Nephron progenitor cell (in vitro differentiated cells): ENCODE measurements around the gene INSYN1.

ENCODE experiments used
- DNase-seq: peaks from one replicate; pipeline ENCODE4 v3.0.0; 2021
- H3K27ac Mint-ChIP-seq: 2 replicates; pipeline ENCODE4 v1.8.0; 2021; ENCODE audit warnings: mild to moderate bottlenecking, moderate library complexity, mixed read lengths
- H3K27me3 Mint-ChIP-seq: 2 replicates; pipeline ENCODE4 v1.8.0; 2021; ENCODE audit warnings: mild to moderate bottlenecking, low read depth, mixed read lengths; ENCODE audit not compliant: poor library complexity
- H3K36me3 Mint-ChIP-seq: 2 replicates; pipeline ENCODE4 v1.8.0; 2021; ENCODE audit warnings: low read depth, mixed read lengths
- H3K4me1 Mint-ChIP-seq: 2 replicates; pipeline ENCODE4 v1.8.0; 2021; ENCODE audit warnings: mixed read lengths
- H3K4me3 Mint-ChIP-seq: 2 replicates; pipeline ENCODE4 v1.8.0; 2021; ENCODE audit warnings: mild to moderate bottlenecking, moderate library complexity, mixed read lengths
- H3K9me3 Mint-ChIP-seq: 2 replicates; pipeline ENCODE4 v1.8.0; 2021; ENCODE audit warnings: mild to moderate bottlenecking, moderate library complexity, mixed read lengths
- TF ChIP-seq, protein P1 (sequence below): fragments of 200-600 bp; sonication (generic); IDR thresholded peaks from 2 replicates; pipeline ENCODE4 v1.5.0; 2021; ENCODE audit warnings: antibody characterized with exemption

The INSYN1 gene

DNA sequence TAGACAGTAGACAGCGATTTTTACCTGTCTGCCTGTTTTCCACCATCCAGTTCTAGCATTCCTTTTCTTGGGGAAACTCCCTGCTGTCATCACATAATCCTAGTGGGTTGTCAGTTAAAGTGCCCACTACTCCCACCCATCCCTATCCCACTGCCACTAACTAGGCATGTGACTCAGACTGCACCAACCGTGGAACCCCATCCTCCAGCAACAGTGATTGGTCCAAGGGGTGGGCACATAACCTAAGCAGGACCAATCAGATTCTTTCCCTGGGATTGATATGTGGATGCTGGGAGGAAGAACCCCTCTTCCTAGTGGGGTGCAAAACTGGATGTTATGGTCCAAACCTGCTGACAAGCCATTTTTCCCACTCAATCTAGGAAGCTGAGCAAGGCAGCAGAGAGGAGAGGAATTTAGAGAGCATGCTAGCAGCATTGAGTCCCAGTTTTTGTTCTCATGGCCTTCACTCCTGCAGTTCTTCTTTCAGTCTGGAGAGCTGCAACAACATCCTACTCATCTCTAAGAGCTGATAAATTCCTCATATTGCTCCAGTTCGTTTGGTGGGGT lies 3.9 kb upstream of the INSYN1 start:
- TF ChIP-seq, protein P1, sequence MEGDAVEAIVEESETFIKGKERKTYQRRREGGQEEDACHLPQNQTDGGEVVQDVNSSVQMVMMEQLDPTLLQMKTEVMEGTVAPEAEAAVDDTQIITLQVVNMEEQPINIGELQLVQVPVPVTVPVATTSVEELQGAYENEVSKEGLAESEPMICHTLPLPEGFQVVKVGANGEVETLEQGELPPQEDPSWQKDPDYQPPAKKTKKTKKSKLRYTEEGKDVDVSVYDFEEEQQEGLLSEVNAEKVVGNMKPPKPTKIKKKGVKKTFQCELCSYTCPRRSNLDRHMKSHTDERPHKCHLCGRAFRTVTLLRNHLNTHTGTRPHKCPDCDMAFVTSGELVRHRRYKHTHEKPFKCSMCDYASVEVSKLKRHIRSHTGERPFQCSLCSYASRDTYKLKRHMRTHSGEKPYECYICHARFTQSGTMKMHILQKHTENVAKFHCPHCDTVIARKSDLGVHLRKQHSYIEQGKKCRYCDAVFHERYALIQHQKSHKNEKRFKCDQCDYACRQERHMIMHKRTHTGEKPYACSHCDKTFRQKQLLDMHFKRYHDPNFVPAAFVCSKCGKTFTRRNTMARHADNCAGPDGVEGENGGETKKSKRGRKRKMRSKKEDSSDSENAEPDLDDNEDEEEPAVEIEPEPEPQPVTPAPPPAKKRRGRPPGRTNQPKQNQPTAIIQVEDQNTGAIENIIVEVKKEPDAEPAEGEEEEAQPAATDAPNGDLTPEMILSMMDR: no peak
- H3K27ac Mint-ChIP-seq: no peak overlapping the region
- H3K36me3 Mint-ChIP-seq: no peaks in the 10 kb centered on the region
- peaks cover 14% of the 10 kb centered on the region for H3K4me1 Mint-ChIP-seq
- no peaks in the 10 kb centered on the region for H3K9me3 Mint-ChIP-seq
- peaks cover 33% of the 10 kb centered on the region for H3K27me3 Mint-ChIP-seq
- no peak overlapping the region for H3K4me3 Mint-ChIP-seq
- no peak for DNase-seq

DNA sequence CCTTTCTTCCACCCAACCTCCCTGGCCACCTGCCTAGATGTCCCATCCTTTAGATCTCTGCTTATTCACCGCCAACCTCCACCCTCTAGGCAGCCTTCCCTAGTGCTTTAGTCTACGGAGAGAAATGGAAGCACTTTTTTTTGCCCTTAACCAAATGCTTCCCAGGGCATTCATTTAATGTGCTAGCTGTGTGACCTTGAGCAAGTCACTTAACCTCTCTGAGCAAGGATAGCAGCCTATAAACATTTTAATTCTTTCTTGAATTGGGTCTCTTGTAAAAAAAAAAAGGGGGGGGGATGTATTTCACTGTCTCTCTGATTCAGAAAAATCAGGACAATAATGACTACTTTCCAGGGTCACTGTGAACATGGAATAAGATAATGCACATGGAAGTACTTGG lies 3.2 kb upstream of the INSYN1 start:
- no peaks in the 10 kb centered on the region for H3K9me3 Mint-ChIP-seq
- no peak overlapping the region for H3K4me3 Mint-ChIP-seq
- H3K27me3 Mint-ChIP-seq: peaks cover 35% of the 10 kb centered on the region
- H3K4me1 Mint-ChIP-seq: peaks cover 16% of the 10 kb centered on the region
- H3K27ac Mint-ChIP-seq: no peak overlapping the region
- H3K36me3 Mint-ChIP-seq: no peaks in the 10 kb centered on the region
- TF ChIP-seq, protein P1: no peak
- no peak for DNase-seq

DNA sequence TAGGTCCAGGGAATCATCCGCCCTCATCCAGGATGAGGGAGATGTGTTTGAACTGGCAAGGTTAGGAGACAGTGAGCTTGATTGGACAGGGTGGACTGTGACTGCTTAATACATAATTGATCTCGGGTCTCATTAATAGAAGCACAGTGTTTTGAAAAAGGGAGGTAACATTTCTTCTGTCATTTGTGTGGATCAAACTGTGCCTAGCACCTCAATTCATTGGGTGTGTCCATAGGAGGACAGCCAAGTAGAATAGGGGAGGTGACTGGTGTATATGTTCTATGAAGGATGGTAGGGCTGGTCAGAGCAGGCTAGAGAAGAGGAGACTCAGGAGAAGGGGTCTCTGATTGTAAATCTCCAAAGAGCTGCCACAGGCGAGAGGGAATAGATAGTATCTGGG lies 2.8 kb upstream of the INSYN1 start:
- Mint-ChIP-seq H3K4me1 (peaks cover 18% of the 10 kb centered on the region), H3K27me3 (peaks cover 37% of the 10 kb centered on the region), H3K9me3 (no peaks in the 10 kb centered on the region), H3K4me3 (no peak overlapping the region), H3K27ac (no peak overlapping the region), H3K36me3 (no peaks in the 10 kb centered on the region)
- TF ChIP-seq, protein P1: no peak
- no peak for DNase-seq

DNA sequence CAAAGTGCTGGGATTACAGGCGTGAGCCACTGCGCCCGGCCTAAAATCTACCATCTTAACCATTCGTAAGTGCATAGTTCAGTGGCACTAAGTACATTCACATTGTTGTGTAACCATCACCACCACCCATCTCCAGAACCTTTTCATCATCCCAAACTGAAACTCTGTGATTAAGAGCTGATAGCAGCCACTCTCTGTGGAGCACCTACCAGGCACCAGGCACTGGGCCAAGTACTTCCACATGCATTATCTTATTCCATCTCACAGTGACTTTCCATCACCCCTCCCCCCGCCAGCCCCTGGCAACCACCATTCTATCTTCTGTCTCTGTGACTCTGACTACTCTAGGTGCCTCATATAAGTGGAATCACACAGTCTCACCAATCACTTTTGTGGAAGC lies 2.3 kb upstream of the INSYN1 start:
- Mint-ChIP-seq H3K9me3 (no peaks in the 10 kb centered on the region), H3K27ac (no peak overlapping the region), H3K27me3 (peaks cover 41% of the 10 kb centered on the region), H3K4me1 (peaks cover 21% of the 10 kb centered on the region), H3K4me3 (no peak overlapping the region), H3K36me3 (no peaks in the 10 kb centered on the region)
- TF ChIP-seq, protein P1: no peak
- no peak for DNase-seq

DNA sequence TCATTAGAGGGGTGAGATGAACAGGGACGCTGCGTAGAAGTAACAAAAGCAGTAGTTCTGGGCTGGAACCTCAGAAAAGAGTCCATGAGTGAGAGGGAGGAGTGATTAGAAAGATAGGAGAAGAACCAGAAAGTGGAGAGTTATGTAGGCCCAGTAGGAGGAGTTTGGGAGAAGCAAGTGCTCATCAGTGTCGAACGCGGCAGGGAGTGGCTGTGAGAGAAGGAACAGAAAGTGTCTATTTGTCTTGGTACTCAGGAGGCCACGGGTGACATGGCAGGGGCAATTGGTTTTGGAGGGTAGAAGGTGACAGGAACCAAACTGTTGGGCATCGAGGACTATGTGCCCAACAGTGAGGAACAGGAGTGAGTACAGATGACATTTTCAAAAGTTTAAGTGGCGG lies 1.3 kb upstream of the INSYN1 start:
- no peak overlapping the region for H3K27ac Mint-ChIP-seq
- no peaks in the 10 kb centered on the region for H3K9me3 Mint-ChIP-seq
- H3K4me3 Mint-ChIP-seq: peak overlapping the region; percentile 7
- H3K4me1 Mint-ChIP-seq: peaks cover 26% of the 10 kb centered on the region
- no peak for DNase-seq
- no peaks in the 10 kb centered on the region for H3K36me3 Mint-ChIP-seq
- H3K27me3 Mint-ChIP-seq: peaks cover 42% of the 10 kb centered on the region
- TF ChIP-seq, protein P1: no peak

DNA sequence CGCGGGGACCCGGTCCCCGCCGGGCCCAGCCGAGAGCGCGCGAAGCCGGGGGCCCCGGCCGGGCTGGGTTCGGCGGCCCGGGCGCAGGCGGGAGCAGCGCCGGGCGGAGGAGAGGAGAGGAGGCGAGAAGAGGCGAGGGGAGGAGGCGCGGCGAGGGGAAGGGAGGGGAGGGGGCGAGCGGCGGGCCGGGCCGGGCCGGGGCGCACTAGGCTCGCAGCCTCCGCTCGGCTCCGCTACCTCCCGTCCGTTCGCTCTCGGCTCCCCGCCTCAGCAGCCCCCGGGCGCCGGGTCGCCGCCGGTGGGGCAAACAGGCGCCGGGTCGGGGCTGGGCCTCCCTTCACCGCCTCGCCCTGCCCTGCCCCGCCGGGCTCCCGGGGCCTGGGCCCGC lies 351 bp downstream of the INSYN1 start:
- Mint-ChIP-seq H3K27ac (no peak overlapping the region), H3K27me3 (peaks cover 43% of the 10 kb centered on the region), H3K36me3 (no peaks in the 10 kb centered on the region), H3K4me1 (peaks cover 36% of the 10 kb centered on the region), H3K4me3 (no peak overlapping the region), H3K9me3 (no peaks in the 10 kb centered on the region)
- DNase-seq: peak; percentile 65
- TF ChIP-seq, protein P1: no peak
